AG09319 (cell line): Measurements from ENCODE around the gene ZNF580.

ENCODE experiments used
- DNase-seq: peaks from one replicate; pipeline ENCODE4 v3.0.0-alpha.2; 2010; ENCODE audit warnings: low read depth; ENCODE audit errors: extremely low read depth
- CTCF ChIP-seq: IDR thresholded peaks from 2 replicates; pipeline ENCODE4 v1.5.1; 2011; ENCODE audit warnings: low read depth, mild to moderate bottlenecking, inconsistent platforms, low read length, moderate library complexity

Gene ZNF580

GRCh38 chr19:55620410-55621204, 20.2 kb upstream of the ZNF580 start:
- no peak for DNase-seq
- no peak for TF ChIP-seq CTCF

GRCh38 chr19:55621205-55621672, 19.6 kb upstream of the ZNF580 start:
- no peak for TF ChIP-seq CTCF
- no peak for DNase-seq

- TF ChIP-seq CTCF: no peak
- DNase-seq: no peak
Observed at GRCh38 chr19:55621673-55622231, 19.1 kb upstream of the ZNF580 start.

GRCh38 chr19:55622242-55622969, 18.4 kb upstream of the ZNF580 start:
- no peak for DNase-seq
- TF ChIP-seq CTCF: no peak

- no peak for TF ChIP-seq CTCF
- DNase-seq: no peak
Observed at GRCh38 chr19:55623130-55623529, 17.7 kb upstream of the ZNF580 start.

GRCh38 chr19:55623561-55623960, 17.2 kb upstream of the ZNF580 start:
- DNase-seq: no peak
- TF ChIP-seq CTCF: no peak
